Astrocyte of the cerebellum (primary cell): ENCODE results near the gene CYP26C1.

ENCODE experiments used
- DNase-seq: peaks from one replicate; pipeline ENCODE4 v3.0.0-alpha.2; 2011; ENCODE audit warnings: low read depth
- H3K4me3 ChIP-seq: 2 replicates; pipeline ENCODE4 v1.5.1; 2011; ENCODE audit warnings: mild to moderate bottlenecking, low read depth, low read length, moderate library complexity
- in situ Hi-C: cut with HindIII; loops from 2 replicates; pipeline ENCODE4 v1.10.0; 2017; ENCODE audit warnings: low sequenced_read_pairs
- TF ChIP-seq, protein P1 (sequence below): IDR thresholded peaks from 2 replicates; pipeline ENCODE4 v1.5.1; 2012; ENCODE audit warnings: low read length, low read depth, moderate library complexity, mild to moderate bottlenecking; ENCODE audit errors: missing control alignments

CYP26C1 gene

DNA sequence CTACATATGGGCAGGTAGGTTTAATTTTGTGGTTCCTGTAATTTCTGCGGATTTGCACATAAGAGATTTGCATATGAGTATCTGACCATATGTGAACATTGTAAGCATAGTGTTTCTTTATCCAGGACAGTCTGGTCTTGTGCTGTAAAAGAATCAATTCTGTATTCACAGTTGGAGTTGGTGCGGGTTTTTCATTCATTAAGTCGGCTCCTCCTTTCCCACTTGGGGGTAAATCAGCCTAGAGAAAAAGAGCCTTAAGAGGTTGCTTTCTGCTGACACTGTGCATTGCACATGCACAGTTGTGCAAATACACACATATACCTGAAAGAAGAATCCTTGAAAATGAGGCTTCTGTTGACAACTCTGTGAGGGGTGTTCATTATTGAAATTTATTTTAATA is 6.1 kb upstream of the CYP26C1 start:
- TF ChIP-seq, protein P1, sequence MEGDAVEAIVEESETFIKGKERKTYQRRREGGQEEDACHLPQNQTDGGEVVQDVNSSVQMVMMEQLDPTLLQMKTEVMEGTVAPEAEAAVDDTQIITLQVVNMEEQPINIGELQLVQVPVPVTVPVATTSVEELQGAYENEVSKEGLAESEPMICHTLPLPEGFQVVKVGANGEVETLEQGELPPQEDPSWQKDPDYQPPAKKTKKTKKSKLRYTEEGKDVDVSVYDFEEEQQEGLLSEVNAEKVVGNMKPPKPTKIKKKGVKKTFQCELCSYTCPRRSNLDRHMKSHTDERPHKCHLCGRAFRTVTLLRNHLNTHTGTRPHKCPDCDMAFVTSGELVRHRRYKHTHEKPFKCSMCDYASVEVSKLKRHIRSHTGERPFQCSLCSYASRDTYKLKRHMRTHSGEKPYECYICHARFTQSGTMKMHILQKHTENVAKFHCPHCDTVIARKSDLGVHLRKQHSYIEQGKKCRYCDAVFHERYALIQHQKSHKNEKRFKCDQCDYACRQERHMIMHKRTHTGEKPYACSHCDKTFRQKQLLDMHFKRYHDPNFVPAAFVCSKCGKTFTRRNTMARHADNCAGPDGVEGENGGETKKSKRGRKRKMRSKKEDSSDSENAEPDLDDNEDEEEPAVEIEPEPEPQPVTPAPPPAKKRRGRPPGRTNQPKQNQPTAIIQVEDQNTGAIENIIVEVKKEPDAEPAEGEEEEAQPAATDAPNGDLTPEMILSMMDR = no peak
- no peak for DNase-seq
- H3K4me3 ChIP-seq = no peak overlapping the region
- in situ Hi-C loops = no loop called here

DNA sequence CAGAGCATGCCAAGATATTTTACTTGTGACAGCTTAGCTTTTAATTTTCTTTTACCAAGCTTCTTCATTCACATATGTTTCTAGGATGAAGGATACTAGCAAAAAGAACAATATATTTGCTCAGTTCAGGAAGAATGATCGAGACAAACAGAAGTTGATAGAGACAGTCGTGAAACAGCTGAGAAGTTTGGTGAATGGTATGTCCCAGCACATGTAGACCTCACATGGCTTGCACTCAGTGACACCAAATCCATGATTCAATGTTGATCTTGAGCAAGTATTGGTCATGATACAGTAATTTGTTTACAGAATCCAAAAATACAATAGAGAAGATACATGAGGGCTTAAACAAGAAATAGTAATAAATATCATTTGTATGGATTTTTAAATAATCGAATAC is 2.5 kb upstream of the CYP26C1 start:
- in situ Hi-C loops = no loop called here
- TF ChIP-seq, protein P1 = no peak
- no peak for DNase-seq
- H3K4me3 ChIP-seq = no peak overlapping the region

DNA sequence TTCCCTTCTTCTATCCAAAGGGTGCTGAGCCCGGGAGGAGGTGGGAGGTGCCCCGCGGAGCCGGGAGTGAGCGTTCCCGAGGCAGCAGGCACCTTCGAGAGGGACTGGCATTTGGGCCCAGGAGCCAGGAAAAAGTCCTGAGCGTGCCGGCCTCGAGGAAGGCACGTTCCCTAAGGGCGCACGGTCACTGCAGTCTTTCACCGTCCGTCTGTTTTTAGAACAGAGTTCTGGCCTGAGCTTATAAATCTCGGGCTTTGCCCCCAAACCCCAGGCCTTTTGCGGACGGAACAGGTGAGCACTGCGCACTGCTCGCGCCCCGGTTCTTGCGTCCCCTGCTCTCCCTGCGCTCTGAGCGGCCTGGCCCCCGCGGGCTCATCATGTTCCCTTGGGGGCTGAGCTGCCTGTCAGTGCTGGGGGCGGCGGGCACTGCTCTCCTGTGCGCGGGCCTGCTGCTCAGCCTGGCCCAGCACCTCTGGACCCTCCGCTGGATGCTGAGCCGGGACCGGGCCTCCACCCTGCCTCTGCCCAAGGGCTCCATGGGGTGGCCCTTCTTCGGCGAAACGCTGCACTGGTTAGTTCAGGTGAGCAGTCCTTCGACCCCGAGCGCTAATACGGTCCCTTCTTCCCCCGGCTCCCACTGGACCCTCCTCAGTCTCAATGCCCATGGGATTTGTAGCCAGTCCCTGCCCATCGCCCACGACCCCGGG is 442 bp downstream of the CYP26C1 start:
- no peak for DNase-seq
- no peak overlapping the region for H3K4me3 ChIP-seq
- in situ Hi-C loops = no loop called here
- TF ChIP-seq, protein P1 = no peak

DNA sequence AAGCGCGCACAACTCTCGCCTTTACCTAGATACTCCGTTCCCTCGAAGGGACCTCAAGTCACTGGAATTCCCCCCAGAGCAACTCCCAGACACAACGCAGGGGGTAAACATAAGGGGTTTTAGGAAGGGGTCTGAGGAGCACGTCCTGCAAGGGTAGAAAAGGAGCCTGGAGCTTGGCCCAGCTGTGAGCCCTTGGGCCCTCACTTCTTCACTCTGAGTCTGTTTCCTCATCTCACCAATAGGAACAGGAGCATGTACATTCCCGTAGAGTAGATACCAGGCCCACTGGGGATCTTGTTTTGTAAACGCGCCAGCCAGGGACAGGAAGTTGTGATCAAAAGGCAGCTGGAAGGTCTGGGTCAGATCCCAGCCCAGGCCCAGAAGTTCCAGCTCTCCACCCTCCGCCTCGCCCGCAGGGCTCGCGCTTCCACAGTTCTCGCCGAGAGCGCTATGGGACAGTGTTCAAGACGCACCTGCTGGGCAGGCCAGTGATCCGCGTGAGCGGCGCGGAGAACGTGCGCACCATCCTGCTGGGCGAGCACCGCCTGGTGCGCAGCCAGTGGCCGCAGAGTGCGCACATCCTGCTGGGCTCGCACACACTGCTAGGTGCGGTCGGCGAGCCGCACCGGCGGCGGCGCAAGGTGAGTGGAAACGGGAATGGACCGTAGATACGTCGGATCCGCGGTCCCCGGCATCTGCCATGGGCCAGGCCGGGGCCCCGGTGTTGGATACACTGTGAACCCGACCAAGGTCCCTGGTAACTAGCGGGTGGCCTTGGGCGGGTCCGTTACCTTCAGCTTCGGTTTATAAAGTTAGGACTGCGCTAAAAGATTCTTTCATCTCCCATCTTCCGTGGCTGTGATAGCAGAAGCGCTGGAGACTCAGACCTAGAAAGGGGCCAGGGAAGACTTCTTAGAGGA is 1.3 kb downstream of the CYP26C1 start:
- H3K4me3 ChIP-seq = peak overlapping the region; percentile 26
- TF ChIP-seq, protein P1 = no peak
- no peak for DNase-seq
- in situ Hi-C loops = no loop called here

DNA sequence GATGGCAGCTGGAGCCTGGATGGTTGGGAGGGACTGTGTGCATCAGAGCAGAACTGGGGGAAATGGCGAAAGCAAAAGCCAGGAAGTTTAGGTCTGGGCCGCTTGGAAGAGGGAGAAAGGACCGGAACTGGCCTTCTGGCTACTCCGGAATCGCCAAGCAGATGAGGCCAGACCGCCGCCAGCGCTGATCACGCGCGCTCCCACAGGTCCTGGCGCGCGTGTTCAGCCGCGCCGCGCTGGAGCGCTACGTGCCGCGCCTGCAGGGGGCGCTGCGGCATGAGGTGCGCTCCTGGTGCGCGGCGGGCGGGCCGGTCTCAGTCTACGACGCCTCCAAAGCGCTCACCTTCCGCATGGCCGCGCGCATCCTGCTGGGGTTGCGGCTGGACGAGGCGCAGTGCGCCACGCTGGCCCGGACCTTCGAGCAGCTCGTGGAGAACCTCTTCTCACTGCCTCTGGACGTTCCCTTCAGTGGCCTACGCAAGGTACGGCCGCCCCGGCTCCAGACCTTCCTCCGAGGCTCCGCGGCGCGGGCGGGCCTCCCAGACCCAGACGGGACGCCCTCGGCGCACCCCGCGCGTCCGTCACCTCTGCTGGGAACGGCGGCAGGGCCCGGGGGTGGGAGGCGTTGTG is 2.0 kb downstream of the CYP26C1 start:
- in situ Hi-C loops = no loop called here
- TF ChIP-seq, protein P1 = peak; percentile 63
- H3K4me3 ChIP-seq = peak overlapping the region; percentile 26
- DNase-seq = no peak
